ENCODE data around the gene B3GNT3. TPM values are rescaled to one million over a fixed set of nuclear protein-coding genes. Genes with fewer than 3 reads are reported as not detected.
A peak's percentile ranks its signal among the peaks of the same experiment; 100 is the strongest.
"Not testable (repeated sequence)": the region's sequence is repeated elsewhere in the genome, so short reads cannot be mapped to it uniquely, and the experiment has no call there.

Gene B3GNT3
- total RNA-seq, 1 donor from 2014 or later, result not detected

DNA sequence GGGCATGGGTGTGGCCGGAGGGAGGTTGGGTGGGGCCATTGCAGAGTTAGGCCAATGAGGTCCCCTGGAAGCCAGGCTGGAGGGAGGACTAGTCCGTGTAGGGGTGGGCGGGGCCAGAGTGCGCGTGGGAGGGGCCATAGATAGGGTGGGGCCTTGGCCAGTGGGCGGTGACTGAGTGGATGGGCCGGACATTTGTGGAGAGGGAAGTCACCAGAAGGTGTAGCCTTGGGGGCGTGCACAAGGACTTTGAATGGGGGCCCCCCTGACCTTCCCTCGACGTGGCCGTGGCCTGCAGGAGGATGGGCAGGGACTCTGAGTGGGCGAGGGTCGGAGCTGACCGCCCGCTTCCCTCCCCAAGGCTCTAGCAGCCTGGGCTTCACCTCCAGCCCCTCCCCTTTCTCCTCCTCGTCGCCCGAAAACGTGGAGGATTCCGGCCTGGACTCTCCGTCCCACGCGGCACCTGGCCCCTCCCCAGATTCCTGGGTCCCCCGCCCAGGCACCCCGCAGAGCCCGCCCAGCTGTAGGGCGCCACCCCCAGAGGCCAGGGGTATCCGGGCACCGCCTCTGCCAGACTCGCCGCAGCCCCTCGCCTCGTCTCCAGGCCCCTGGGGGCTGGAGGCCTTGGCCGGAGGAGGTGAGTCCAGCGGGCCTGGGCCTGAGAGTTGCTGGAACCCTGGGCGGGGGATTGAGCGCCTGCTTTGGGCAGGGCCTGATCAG lies 16.5 kb upstream of the B3GNT3 start:
- Mint-ChIP-seq H3K9me3 (no peaks in the 10 kb centered on the region), H3K27ac (ENCODE audit: unreplicated experiment) (no peak overlapping the region), H3K36me3 (ENCODE audit: low read depth) (no peaks in the 10 kb centered on the region), H3K4me1 (peaks cover 10% of the 10 kb centered on the region), H3K4me3 (no peak overlapping the region), H3K27me3 (ENCODE audit: low read depth) (peaks cover 8% of the 10 kb centered on the region)
- peak; percentile 50 for DNase-seq (ENCODE audit: low read depth, low spot score)
- no peak for TF ChIP-seq CTCF (conservative IDR thresholded peaks at IDR 0.05)

DNA sequence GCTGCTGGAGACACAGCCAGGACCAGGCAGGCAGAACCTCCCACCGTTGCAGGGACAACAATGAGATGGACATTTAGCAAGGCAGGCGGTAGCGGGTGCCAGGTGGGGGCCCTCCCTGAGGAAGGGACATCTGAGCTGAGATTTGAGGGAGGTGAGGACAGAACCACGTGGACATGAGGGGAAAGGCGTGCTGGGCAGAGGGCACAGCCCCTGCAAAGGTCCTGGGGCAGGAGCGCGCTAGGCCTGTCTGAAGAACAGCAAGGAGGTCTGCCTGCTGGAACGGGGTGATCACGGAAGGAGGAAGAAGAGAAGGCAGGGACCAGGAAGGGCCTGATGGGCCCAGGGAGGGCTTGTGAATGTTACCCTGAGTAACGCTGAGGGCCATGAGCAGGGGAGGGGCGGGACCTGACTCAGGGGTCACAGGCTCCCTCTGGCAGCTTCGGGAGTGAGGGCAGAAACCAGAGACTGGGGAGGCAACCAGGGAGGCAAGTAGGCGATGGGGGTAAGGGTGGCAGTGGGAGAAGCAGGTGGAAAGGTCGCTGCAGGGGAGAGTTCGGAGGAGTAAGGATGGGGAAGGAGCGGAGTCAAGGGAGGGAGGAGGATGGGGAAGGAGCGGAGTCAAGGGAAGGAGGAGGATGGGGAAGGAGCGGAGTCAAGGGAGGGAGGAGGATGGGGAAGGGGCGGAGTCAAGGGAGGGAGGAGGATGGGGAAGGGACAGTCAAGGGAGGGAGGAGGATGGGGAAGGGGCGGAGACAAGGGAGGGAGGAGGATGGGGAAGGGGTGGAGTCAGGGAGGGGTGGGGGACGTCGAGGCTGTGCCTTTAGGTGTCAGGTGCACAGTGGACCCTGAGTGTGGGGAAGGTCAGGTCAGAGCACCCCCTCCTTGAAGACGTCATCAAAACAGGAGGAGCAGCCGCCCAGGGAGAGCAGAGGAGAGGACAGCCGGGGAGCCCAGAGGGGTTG lies 15.7 kb upstream of the B3GNT3 start:
- Mint-ChIP-seq H3K4me1 (peaks cover 11% of the 10 kb centered on the region), H3K4me3 (no peak overlapping the region), H3K36me3 (ENCODE audit: low read depth) (no peaks in the 10 kb centered on the region), H3K27ac (ENCODE audit: unreplicated experiment) (no peak overlapping the region), H3K9me3 (no peaks in the 10 kb centered on the region), H3K27me3 (ENCODE audit: low read depth) (peaks cover 8% of the 10 kb centered on the region)
- TF ChIP-seq CTCF (conservative IDR thresholded peaks at IDR 0.05), result no peak
- peak; percentile 20 for DNase-seq (ENCODE audit: low read depth, low spot score)

DNA sequence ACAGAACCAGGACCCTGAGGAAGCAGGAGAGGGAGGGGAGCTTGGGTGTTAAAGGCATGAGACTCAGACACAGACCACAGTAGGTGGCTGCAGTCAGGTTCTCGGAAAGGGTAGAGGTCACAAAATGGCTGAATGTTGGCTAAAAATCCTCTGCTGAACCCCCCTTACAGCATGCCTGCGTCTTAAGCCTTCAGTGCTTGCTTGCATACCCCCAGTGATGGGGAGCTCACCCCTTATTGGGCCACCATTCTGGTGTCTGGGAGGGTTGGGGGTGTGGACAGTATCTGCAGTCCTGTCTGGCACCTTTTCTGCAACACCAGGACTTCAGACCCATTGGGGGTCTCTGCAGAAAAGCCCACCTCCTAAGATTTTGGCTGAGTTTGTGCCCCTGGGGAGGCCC lies 14.2 kb upstream of the B3GNT3 start:
- no peak overlapping the region for H3K4me3 Mint-ChIP-seq
- H3K36me3 Mint-ChIP-seq (ENCODE audit: low read depth), result no peaks in the 10 kb centered on the region
- TF ChIP-seq CTCF (conservative IDR thresholded peaks at IDR 0.05), result no peak
- H3K4me1 Mint-ChIP-seq, result peaks cover 11% of the 10 kb centered on the region
- peaks cover 6% of the 10 kb centered on the region for H3K27me3 Mint-ChIP-seq (ENCODE audit: low read depth)
- H3K9me3 Mint-ChIP-seq, result no peaks in the 10 kb centered on the region
- H3K27ac Mint-ChIP-seq (ENCODE audit: unreplicated experiment), result no peak overlapping the region
- no peak for DNase-seq (ENCODE audit: low read depth, low spot score)

GRCh38 chr19:17783721-17784120 lies 11.2 kb upstream of the B3GNT3 start:
- not testable (repeated sequence) for DNase-seq (ENCODE audit: low read depth, low spot score); H3K27me3 Mint-ChIP-seq (ENCODE audit: low read depth); H3K4me3 Mint-ChIP-seq; H3K9me3 Mint-ChIP-seq; H3K27ac Mint-ChIP-seq (ENCODE audit: unreplicated experiment); H3K36me3 Mint-ChIP-seq (ENCODE audit: low read depth)
- H3K4me1 Mint-ChIP-seq, result peaks cover 11% of the 10 kb centered on the region

DNA sequence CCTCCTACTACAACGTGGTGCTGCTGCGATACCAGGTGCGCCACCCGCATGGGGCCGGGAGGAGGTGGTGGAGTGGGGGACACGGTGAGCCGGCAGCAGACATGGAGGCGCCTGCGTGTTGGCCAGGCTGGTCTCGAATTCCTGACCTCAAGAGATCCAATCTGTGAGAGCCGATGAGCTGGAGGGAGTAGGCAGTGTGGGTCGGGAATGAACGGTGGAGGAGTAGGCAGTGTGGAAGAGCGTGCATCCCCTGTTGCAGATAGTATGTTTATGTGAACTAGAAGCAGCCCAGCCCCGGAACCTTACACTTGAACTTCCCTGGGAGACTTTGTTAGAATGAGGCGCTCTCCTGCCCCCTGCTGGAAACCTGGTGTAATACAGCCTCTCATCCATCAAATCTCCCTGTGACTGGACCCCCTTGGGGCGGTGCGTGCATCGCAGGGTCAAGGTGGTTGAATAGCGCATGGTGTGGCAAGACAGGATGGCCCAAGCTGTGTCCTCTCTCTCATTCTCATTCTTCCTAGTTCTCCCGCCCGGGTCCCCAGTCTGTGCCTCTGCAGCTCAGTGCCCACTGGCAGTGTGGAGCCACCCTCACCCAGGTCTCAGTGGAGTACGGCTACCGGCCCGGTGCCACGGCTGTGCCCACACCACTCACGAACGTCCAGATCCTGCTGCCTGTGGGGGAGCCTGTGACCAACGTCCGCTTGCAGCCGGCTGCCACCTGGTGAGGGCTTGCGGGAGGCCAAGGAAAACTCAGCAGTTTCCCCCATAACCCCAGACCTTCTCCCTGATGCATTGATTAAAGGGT lies 10.5 kb upstream of the B3GNT3 start:
- Mint-ChIP-seq H3K4me3 (peak overlapping the region; percentile 5), H3K27me3 (ENCODE audit: low read depth) (peaks cover 9% of the 10 kb centered on the region), H3K9me3 (no peaks in the 10 kb centered on the region), H3K36me3 (ENCODE audit: low read depth) (no peaks in the 10 kb centered on the region), H3K27ac (ENCODE audit: unreplicated experiment) (no peak overlapping the region), H3K4me1 (peaks cover 5% of the 10 kb centered on the region)
- peak; percentile 87 for TF ChIP-seq CTCF (conservative IDR thresholded peaks at IDR 0.05)
- DNase-seq (ENCODE audit: low read depth, low spot score), result peak; percentile 81
